Endometrial microvascular endothelial cells (primary cell): ENCODE measurements around the gene MAN1C1. TPM values are rescaled to one million over a fixed set of nuclear protein-coding genes. Genes with fewer than 3 reads are reported as not detected.

Experiments
- in situ Hi-C: cut with HindIII; loops from 2 replicates; pipeline ENCODE4 v1.10.0; 2017; ENCODE audit warnings: low sequenced_read_pairs, low pct_unique_long_range_greater_than_20kb; ENCODE audit errors: inconsistent ontology term
- total RNA-seq: library from RNA; depleted of rRNA; stranded (reverse); fragments of >200 nt; gene quantifications from one replicate; pipeline ENCODE4 v1.2.3, GENCODE V29; 2015; ENCODE audit errors: inconsistent ontology term

Gene MAN1C1
- total RNA-seq, result not detected

- in situ Hi-C loops, result loop anchor here (25.0 kb wide), 1 partner anchor 171 kb away; no protein-coding TSS in a partner anchor
Measured at GRCh38 chr1:25616095-25616986, at the start of gene MAN1C1. Gene MAN1C1 (plus strand): TSS chr1:25616791. CDS start chr1:25617798, 1,007 bp downstream.

- in situ Hi-C loops, result no loop called here
Measured at GRCh38 chr1:25567710-25568089, 48.9 kb upstream of the MAN1C1 start.

GRCh38 chr1:25568090-25568833 lies 48.3 kb upstream of the MAN1C1 start:
- in situ Hi-C loops, result no loop called here

GRCh38 chr1:25568834-25569596 lies 47.6 kb upstream of the MAN1C1 start:
- in situ Hi-C loops, result no loop called here

- in situ Hi-C loops, result no loop called here
Measured at GRCh38 chr1:25569597-25570396, 46.8 kb upstream of the MAN1C1 start.

GRCh38 chr1:25570798-25571521 lies 45.6 kb upstream of the MAN1C1 start:
- in situ Hi-C loops, result no loop called here

- in situ Hi-C loops, result no loop called here
Measured at GRCh38 chr1:25571522-25571970, 45.0 kb upstream of the MAN1C1 start.

GRCh38 chr1:25572107-25572506 lies 44.5 kb upstream of the MAN1C1 start:
- in situ Hi-C loops, result no loop called here

GRCh38 chr1:25572708-25573590 lies 43.6 kb upstream of the MAN1C1 start:
- in situ Hi-C loops, result no loop called here

- in situ Hi-C loops, result no loop called here
Measured at GRCh38 chr1:25573591-25573930, 43.0 kb upstream of the MAN1C1 start.

- in situ Hi-C loops, result no loop called here
Measured at GRCh38 chr1:25573961-25574360, 42.6 kb upstream of the MAN1C1 start.

GRCh38 chr1:25575191-25575590 lies 41.4 kb upstream of the MAN1C1 start:
- in situ Hi-C loops, result no loop called here

- in situ Hi-C loops, result no loop called here
Measured at GRCh38 chr1:25576459-25577133, 40.0 kb upstream of the MAN1C1 start.

- in situ Hi-C loops, result no loop called here
Measured at GRCh38 chr1:25577134-25577920, 39.3 kb upstream of the MAN1C1 start.

GRCh38 chr1:25579292-25580252 lies 37.0 kb upstream of the MAN1C1 start:
- in situ Hi-C loops, result no loop called here
